ENCODE measurements around the gene NUB1. TPM values are rescaled to one million over a fixed set of nuclear protein-coding genes. Genes with fewer than 3 reads are reported as not detected.

Gene NUB1
- total RNA-seq, 1 donor from 2014 or later: 28.2 TPM

- DNase-seq (ENCODE audit: low spot score in 2 of 2): no peak
- H3K27ac ChIP-seq: no peak overlapping the region
- no peaks in the 10 kb centered on the region for H3K36me3 ChIP-seq
- H3K9me3 ChIP-seq: no peaks in the 10 kb centered on the region
- TF ChIP-seq CTCF (IDR thresholded peaks at IDR 0.05): no peak
- H3K27me3 ChIP-seq: no peaks in the 10 kb centered on the region
- H3K4me3 ChIP-seq: no peak overlapping the region
- intact Hi-C loops (cut with DNase I): no loop called here
- H3K4me1 ChIP-seq: no peaks in the 10 kb centered on the region
Measured at GRCh38 chr7:151394076-151395035, 52.7 kb downstream of the NUB1 start.

- no peaks in the 10 kb centered on the region for H3K9me3 ChIP-seq
- no peaks in the 10 kb centered on the region for H3K36me3 ChIP-seq
- intact Hi-C loops (cut with DNase I): no loop called here
- H3K4me3 ChIP-seq: no peak overlapping the region
- H3K27me3 ChIP-seq: no peaks in the 10 kb centered on the region
- no peak overlapping the region for H3K27ac ChIP-seq
- DNase-seq (ENCODE audit: low spot score in 2 of 2): no peak
- no peaks in the 10 kb centered on the region for H3K4me1 ChIP-seq
- TF ChIP-seq CTCF (IDR thresholded peaks at IDR 0.05): no peak
Measured at GRCh38 chr7:151395036-151395367, 53.4 kb downstream of the NUB1 start.

- intact Hi-C loops (cut with DNase I): no loop called here
- Histone ChIP-seq H3K4me3 (no peak overlapping the region), H3K36me3 (no peaks in the 10 kb centered on the region), H3K9me3 (no peaks in the 10 kb centered on the region), H3K27me3 (no peaks in the 10 kb centered on the region), H3K4me1 (no peaks in the 10 kb centered on the region), H3K27ac (no peak overlapping the region)
- no peak for TF ChIP-seq CTCF (IDR thresholded peaks at IDR 0.05)
- DNase-seq (ENCODE audit: low spot score in 2 of 2): no peak
Measured at GRCh38 chr7:151396328-151396970, 54.8 kb downstream of the NUB1 start.

GRCh38 chr7:151397026-151397425, 55.4 kb downstream of the NUB1 start:
- no peak overlapping the region for H3K27ac ChIP-seq
- H3K27me3 ChIP-seq: no peaks in the 10 kb centered on the region
- H3K4me3 ChIP-seq: no peak overlapping the region
- intact Hi-C loops (cut with DNase I): no loop called here
- H3K36me3 ChIP-seq: no peaks in the 10 kb centered on the region
- TF ChIP-seq CTCF (IDR thresholded peaks at IDR 0.05): no peak
- H3K4me1 ChIP-seq: no peaks in the 10 kb centered on the region
- H3K9me3 ChIP-seq: no peaks in the 10 kb centered on the region
- no peak for DNase-seq (ENCODE audit: low spot score in 2 of 2)

GRCh38 chr7:151398446-151399304, 57.1 kb downstream of the NUB1 start:
- DNase-seq (ENCODE audit: low spot score in 2 of 2): no peak
- no peak for TF ChIP-seq CTCF (IDR thresholded peaks at IDR 0.05)
- Histone ChIP-seq H3K27me3 (no peaks in the 10 kb centered on the region), H3K9me3 (no peaks in the 10 kb centered on the region), H3K4me1 (peaks cover under 1 to 5% of the 10 kb centered on the region in 2 donors), H3K4me3 (no peak overlapping the region), H3K36me3 (no peaks in the 10 kb centered on the region), H3K27ac (no peak overlapping the region)
- intact Hi-C loops (cut with DNase I): no loop called here

All from ascending aorta (tissue), 2 donors.